Cardiac fibroblast (primary cell): ENCODE results near the gene TC2N.
"Not testable (repeated sequence)": the region's sequence is repeated elsewhere in the genome, so short reads cannot be mapped to it uniquely, and the experiment has no call there.

Experiments
- DNase-seq, 2 donors: peaks; one replicate each; pipeline versions ENCODE4 v3.0.0 to v3.0.0-alpha.2; 2010; ENCODE audit warnings: low read depth in 2 of 2
- H3K4me3 ChIP-seq, 2 donors: replicated peaks in 1 of 2; 1 replicate in 1 of 2; 2 replicates in 1 of 2; pipeline ENCODE4 v1.5.1; 2011; ENCODE audit warnings: low read depth in 2 of 2, low read length in 2 of 2, mild to moderate bottlenecking in 2 of 2, moderate library complexity in 1 of 2
- TF ChIP-seq, protein P1 (sequence below): IDR thresholded peaks from one replicate; pipeline ENCODE4 v1.5.1; 2011; ENCODE audit warnings: low read depth, mild to moderate bottlenecking, low read length, inconsistent platforms

Gene TC2N

DNA sequence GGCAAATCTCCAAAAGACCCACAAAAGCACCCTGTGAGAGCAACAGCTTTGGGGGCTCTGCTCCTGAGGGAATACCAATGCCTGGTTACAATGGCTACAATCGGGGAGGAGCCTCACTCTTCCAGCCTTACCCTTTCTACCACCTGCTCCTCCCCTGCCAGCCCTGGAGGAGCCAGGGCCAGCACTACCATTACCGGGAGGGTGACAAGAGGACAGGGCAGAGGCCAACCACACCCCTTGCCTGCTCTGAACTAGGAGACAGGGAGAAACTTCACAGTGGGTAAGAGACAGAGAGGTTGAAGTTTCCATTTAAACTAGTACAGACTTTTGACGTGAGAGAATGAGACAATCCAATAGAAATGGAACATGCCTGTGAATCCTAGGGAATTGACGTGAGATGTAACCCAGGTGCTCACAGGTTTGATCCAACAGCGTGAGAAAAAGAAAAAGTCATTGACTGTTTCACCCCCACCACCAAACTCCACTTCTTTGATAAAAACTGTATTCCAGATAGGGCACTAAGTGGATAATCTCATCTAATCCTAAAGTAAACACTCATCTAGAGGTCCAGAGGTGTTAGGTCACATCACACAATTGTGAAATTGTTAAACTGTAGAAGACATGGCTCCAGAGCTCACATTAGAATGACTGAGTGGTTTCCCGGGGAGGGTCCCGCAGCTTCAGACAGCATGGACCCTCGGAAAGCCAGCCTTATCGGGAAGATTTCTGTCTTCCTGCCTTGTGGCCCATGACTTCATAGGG lies 8.4 kb upstream of the TC2N start:
- no peak overlapping the region for H3K4me3 ChIP-seq
- DNase-seq = no peak

DNA sequence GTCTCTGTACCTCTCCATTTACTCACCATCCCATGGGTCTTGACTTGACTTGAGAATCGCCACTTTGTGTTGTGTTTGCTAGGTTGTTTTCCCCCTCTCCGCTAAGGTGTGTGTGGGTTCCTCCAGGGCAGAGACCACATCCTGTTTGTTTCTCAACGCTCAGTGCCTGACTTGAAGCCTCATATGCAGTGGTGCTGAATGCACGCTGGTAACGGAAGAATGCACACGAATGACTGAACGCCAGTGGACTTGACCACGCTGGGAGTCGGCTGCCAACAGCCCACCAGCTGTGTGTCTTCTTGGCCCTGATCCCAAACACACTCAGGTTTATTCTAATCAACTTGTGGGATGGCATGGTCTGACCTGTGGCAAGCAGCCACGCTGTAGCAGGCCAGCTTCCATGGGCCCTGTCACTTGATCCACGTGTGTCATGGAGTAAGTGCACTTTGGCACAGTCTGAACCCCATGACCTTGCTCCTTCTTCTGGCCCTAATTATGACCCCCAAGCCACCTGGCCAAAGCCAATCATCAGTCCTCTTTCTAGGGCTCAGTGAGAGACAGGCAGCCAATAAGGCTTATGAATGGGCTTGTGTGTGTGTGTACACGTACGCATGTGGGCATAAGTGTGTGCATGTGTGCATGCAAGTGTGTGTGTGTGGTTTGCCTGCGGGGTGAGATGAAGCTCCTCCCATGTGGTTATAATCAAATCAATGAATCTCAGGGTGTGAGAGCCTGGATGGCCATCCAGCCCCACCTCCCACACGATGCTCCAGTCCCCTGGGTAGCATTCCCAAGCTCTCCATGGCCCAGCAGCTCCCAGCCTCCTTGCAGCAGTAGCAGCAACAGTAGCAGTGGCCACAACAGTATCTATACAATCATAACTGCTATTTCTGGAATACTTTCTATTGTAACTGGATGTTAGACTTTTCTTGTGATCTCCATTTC lies 6.4 kb upstream of the TC2N start:
- TF ChIP-seq, protein P1, sequence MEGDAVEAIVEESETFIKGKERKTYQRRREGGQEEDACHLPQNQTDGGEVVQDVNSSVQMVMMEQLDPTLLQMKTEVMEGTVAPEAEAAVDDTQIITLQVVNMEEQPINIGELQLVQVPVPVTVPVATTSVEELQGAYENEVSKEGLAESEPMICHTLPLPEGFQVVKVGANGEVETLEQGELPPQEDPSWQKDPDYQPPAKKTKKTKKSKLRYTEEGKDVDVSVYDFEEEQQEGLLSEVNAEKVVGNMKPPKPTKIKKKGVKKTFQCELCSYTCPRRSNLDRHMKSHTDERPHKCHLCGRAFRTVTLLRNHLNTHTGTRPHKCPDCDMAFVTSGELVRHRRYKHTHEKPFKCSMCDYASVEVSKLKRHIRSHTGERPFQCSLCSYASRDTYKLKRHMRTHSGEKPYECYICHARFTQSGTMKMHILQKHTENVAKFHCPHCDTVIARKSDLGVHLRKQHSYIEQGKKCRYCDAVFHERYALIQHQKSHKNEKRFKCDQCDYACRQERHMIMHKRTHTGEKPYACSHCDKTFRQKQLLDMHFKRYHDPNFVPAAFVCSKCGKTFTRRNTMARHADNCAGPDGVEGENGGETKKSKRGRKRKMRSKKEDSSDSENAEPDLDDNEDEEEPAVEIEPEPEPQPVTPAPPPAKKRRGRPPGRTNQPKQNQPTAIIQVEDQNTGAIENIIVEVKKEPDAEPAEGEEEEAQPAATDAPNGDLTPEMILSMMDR = no peak
- H3K4me3 ChIP-seq = no peak overlapping the region
- DNase-seq = peak; percentile 31 to 36

More for the DNA sequence above, 8.4 kb upstream of the TC2N start:
- TF ChIP-seq, protein P1 = no peak

DNA sequence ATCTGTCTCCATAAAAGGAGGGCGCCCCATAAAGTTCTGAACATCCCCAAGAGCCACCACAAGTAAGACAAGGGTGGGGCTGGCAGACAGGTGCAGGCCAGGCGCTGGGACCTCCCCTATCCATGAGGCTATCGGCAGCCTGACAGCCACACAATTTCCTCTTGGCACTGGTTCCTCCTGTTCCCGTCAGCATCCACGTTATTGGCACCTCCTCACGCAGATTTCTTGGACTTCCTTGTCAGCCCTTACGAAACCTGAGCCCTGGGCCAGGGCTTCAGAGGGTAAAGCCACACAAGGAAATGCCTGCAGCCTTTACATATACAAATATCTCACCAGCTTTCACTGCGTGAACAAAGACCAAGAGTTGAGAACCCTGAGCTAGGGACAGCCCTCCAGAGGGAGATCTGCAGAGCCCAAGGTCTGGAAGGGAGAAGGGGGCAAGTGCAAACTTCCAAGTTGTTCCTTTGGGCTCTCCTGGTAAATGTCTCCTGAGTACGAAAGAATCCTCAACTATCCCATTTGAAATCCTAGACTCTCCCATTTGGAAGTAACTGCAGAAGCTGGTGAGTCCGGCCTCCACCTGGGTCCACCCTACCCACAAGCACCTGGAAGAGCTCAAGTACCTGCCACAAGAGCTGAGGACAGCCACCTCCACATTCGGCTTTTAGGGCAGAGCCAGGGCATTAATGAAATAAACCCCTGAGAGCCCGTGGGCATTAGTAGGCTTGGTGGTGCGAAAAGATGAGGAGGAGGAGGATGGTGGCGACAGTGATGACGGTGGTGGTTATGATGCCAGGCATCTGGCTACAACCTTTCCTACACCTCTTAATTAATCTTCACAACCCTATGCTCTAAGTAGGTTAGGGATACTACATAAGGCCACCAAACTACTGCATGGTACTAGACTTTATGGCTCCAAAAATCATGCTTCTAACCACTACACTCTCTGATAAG lies 5.5 kb upstream of the TC2N start:
- TF ChIP-seq, protein P1 = no peak
- no peak overlapping the region for H3K4me3 ChIP-seq
- DNase-seq = peak; percentile 80 to 98

DNA sequence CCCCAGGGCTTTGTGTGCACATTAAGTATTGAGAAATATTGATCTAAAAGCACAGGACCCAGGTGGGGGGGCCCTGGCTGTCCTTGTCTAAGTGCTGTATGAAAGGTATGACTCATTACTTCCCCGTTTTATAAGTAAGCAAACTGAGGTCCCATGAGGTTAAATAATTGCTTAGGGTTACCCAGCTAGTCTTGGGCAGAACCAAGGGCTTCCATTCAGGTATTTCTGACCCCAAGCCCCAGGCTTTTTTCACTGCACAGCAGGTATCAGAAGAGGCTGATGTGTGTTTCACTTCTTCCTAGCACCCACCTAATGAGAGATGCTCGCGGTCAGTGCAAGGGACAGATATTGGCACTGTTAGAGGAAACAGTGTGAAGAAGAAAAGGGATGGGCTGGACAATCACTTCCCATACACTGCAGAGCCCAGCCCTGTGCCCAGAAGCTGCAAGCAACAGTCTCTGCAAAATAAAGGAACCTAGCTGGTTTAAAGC lies 4.7 kb upstream of the TC2N start:
- H3K4me3 ChIP-seq = no peak overlapping the region
- TF ChIP-seq, protein P1 = no peak
- DNase-seq = peak; percentile 48 to 69

DNA sequence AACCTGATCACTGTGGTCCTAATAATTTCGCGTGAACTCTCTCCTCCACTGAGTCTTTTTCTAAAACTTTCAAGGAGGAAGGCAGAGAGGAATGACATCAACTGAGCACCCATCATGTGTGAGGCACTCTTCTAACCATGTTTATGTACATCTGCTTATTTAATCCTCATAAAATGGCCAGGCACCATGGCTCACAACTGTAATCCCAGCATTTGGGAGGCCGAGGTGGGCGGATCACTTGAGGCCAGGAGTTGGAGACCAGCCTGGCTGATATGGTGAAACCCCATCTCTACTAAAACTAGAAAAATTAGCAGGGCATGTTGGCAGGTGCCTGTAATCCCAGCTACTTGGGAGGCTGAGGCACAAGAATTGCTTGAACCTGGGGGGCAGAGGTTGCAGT lies 4.1 kb upstream of the TC2N start:
- not testable (repeated sequence) for H3K4me3 ChIP-seq, DNase-seq

DNA sequence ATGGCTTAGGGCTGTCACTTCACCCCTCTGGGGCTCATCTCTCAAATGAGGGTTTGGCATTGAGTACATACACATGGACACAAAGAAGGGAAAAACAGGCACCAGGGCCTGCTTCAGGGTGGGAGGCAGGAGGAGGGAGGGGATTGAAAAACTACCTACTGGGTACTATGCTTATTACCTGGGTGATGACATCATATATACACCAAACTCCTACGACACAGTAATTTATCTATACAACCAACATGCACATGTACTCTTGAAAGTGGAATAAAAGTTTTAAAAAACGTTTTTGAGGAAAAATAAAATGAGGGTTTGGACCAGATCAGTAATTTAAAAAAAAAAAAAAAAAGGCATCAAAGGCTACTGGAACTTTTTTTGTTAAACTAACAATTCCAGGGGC lies 3.6 kb upstream of the TC2N start:
- TF ChIP-seq, protein P1 = no peak
- H3K4me3 ChIP-seq = no peak overlapping the region
- DNase-seq = no peak
